Breast epithelium (tissue), 3 donors: Measurements from ENCODE around the gene ABHD16A.

ENCODE experiments used
- POLR2AphosphoS5 ChIP-seq, 3 donors: sonication (generic); formaldehyde crosslinking; IDR thresholded peaks; one replicate each; pipeline ENCODE4 v1.6.1; 2017; ENCODE audit warnings: antibody characterized with exemption in 3 of 3
- TF ChIP-seq, protein P1 (sequence below), 3 donors: fragments of 450-650 bp; IDR thresholded peaks; one replicate each; pipeline ENCODE4 v1.5.1; 2016 to 2017; ENCODE audit warnings: antibody characterized with exemption in 3 of 3, mild to moderate bottlenecking in 3 of 3, moderate library complexity in 3 of 3

DNA sequence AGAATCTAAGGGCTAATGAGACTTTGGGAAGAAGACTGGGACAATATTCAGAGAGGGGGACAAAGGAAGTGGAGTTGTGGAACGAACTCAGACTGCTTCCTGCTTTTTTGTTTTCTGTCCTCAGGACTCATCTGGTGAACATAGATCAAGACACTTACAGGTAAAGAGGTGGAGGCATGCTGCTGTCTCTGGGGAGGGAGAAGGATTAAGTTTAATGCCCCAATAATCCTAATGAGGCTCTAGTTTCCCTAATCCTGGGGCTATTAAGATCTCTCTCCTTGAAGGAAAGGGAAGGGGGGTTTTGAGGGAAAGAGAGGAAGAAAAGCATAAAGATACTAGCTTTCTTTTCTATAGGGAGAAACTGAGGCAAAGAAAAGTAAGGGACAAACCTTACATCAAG lies 41.3 kb upstream of the ABHD16A start:
- no peak for TF ChIP-seq POLR2AphosphoS5 (IDR thresholded peaks at IDR 0.05)
- TF ChIP-seq, protein P1, sequence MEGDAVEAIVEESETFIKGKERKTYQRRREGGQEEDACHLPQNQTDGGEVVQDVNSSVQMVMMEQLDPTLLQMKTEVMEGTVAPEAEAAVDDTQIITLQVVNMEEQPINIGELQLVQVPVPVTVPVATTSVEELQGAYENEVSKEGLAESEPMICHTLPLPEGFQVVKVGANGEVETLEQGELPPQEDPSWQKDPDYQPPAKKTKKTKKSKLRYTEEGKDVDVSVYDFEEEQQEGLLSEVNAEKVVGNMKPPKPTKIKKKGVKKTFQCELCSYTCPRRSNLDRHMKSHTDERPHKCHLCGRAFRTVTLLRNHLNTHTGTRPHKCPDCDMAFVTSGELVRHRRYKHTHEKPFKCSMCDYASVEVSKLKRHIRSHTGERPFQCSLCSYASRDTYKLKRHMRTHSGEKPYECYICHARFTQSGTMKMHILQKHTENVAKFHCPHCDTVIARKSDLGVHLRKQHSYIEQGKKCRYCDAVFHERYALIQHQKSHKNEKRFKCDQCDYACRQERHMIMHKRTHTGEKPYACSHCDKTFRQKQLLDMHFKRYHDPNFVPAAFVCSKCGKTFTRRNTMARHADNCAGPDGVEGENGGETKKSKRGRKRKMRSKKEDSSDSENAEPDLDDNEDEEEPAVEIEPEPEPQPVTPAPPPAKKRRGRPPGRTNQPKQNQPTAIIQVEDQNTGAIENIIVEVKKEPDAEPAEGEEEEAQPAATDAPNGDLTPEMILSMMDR (IDR thresholded peaks at IDR 0.05) = no peak
